Common myeloid progenitor, CD34-positive (primary cell): ENCODE results near the gene PRDM15.

Experiments used
- CTCF ChIA-PET: fragments of 350-600 bp; sonication (Branson Sonifier 250); formaldehyde crosslinking; loops from one replicate; lab custom pipeline; 2021; ENCODE audit warnings: antibody characterized with exemption; lab: Charles Lee
- POLR2A ChIA-PET: fragments of 350-600 bp; sonication (Branson Sonifier 250); formaldehyde crosslinking; loops from one replicate; lab custom pipeline; 2021; ENCODE audit warnings: antibody characterized with exemption; lab: Charles Lee
- DNase-seq, 3 donors: peaks; one replicate each; pipeline versions ENCODE4 v3.0.0 to v3.0.0-alpha.2; 2013
- H3K27ac ChIP-seq, 2 experiments: 1 replicate in 1 of 2; 2 replicates in 1 of 2; pipeline ENCODE4 v1.7.0; 2013; ENCODE audit warnings: inconsistent platforms in 2 of 2, low read length in 2 of 2, mild to moderate bottlenecking in 2 of 2, low read depth in 1 of 2, moderate library complexity in 1 of 2; ENCODE audit not compliant: severe bottlenecking in 2 of 2, insufficient read depth in 1 of 2, poor library complexity in 1 of 2
- H3K27me3 ChIP-seq, 5 experiments: replicated peaks in 2 of 5; 1 replicate in 3 of 5; 2 replicates in 2 of 5; pipeline versions ENCODE4 v1.6.1 to v1.7.0; 2013; ENCODE audit warnings: low read length in 4 of 5, mild to moderate bottlenecking in 2 of 5, moderate library complexity in 2 of 5, inconsistent platforms in 1 of 5; ENCODE audit not compliant: insufficient read depth in 5 of 5, control insufficient read depth in 4 of 5
- H3K36me3 ChIP-seq, 4 experiments: 1 replicate in 2 of 4; 2 replicates in 2 of 4; pipeline versions ENCODE4 v1.6.1 to v1.7.0; 2013; ENCODE audit warnings: low read length in 3 of 4, control low read depth in 1 of 4, mild to moderate bottlenecking in 1 of 4; ENCODE audit not compliant: control insufficient read depth in 4 of 4, insufficient read depth in 4 of 4
- H3K4me1 ChIP-seq, 4 experiments: 1 replicate in 3 of 4; 2 replicates in 1 of 4; pipeline versions ENCODE4 v1.6.1 to v1.7.1; 2013; ENCODE audit warnings: low read length in 3 of 4, mild to moderate bottlenecking in 3 of 4, control low read depth in 1 of 4, inconsistent platforms in 1 of 4, moderate library complexity in 1 of 4; ENCODE audit not compliant: control insufficient read depth in 4 of 4, insufficient read depth in 4 of 4; ENCODE audit errors: control extremely low read depth in 1 of 4
- H3K4me3 ChIP-seq, 7 experiments: 1 replicate in 4 of 7; 2 replicates in 3 of 7; pipeline versions ENCODE4 v1.5.1 to v1.7.0; 2013; ENCODE audit warnings: mild to moderate bottlenecking in 7 of 7, low read length in 6 of 7, moderate library complexity in 6 of 7, inconsistent platforms in 2 of 7, low read depth in 2 of 7, control low read depth in 1 of 7; ENCODE audit not compliant: insufficient read depth in 4 of 7, control insufficient read depth in 1 of 7; ENCODE audit errors: extremely low read depth in 1 of 7
- H3K9me3 ChIP-seq, 5 experiments: 1 replicate in 4 of 5; 2 replicates in 1 of 5; pipeline versions ENCODE4 v1.6.1 to v1.7.1; 2013; ENCODE audit warnings: low read length in 4 of 5, mild to moderate bottlenecking in 2 of 5, inconsistent platforms in 1 of 5, low read depth in 1 of 5, moderate library complexity in 1 of 5; ENCODE audit not compliant: control insufficient read depth in 4 of 5, insufficient read depth in 2 of 5; ENCODE audit errors: control extremely low read depth in 1 of 5
- WGBS: methylation state at CpG from one replicate; pipeline ENCODE4 v1.1.5; 2013; ENCODE audit not compliant: insufficient coverage; 5-methylcytosine and 5-hydroxymethylcytosine counted together

PRDM15 gene

DNA sequence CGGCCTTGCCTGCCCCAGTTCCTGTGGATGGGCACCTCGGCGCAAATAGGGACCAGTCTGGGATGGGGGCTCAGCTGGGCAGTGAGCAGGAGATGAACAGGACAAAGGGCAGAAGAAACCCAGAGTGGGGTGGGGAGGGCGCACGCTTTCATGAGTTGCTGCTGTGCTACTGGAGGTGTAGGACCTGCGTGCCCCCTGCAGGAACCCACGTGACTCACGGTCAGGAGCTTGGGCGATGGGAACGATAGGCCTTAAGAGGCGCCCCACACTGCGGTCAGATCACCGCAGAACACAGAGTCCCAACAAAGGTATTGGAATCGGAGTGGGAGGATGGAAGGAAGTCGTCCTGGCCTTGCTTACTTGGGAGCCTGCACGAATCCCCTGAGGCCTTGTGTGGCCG lies 17.2 kb downstream of the PRDM15 start:
- no peaks in the 10 kb centered on the region for H3K9me3 ChIP-seq
- H3K4me3 ChIP-seq = no peak overlapping the region
- peaks cover 0 to 19% (median 2%) of the 10 kb centered on the region in 4 experiments for H3K4me1 ChIP-seq
- WGBS = 95% methylated on average over 15 of the region's 17 CpGs
- no peak overlapping the region for H3K27ac ChIP-seq
- POLR2A ChIA-PET = no interaction called here
- CTCF ChIA-PET = interaction anchor here (1.7 kb wide), 1 partner anchor 16 kb away, joined by 4 read pairs; no protein-coding TSS in a partner anchor
- DNase-seq = no peak
- peaks cover 0 to 26% (median 19%) of the 10 kb centered on the region in 4 experiments for H3K36me3 ChIP-seq
- H3K27me3 ChIP-seq = no peaks in the 10 kb centered on the region

DNA sequence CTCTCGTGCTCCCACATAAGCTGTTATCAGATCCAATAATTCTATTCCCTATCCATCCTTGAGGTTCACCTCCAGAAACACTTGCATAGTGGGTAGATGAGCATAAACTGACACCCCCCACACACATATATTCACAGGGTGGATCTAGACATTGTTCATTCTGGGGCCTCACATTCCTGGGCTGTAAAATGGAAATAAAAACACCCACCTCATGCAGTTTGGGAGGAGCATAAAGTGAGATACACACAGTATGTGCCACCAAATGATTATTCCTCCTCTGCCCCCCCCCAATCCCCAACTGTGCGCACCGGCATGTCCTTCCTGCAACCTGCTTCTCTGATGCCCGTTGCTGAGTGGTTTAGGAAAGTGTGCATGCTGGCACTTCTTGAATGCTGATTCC lies 17.9 kb downstream of the PRDM15 start:
- peaks cover 3 to 33% (median 26%) of the 10 kb centered on the region in 4 experiments for H3K36me3 ChIP-seq
- ChIA-PET POLR2A (no interaction called here), CTCF (interaction anchor here (1.7 kb wide), 1 partner anchor 17 kb away, joined by 4 read pairs; no protein-coding TSS in a partner anchor)
- no peak overlapping the region for H3K27ac ChIP-seq
- no peak for DNase-seq
- H3K27me3 ChIP-seq = no peaks in the 10 kb centered on the region
- peaks cover 0 to 19% (median 2%) of the 10 kb centered on the region in 4 experiments for H3K4me1 ChIP-seq
- WGBS = 100% methylated on average over 2 of the region's 4 CpGs
- no peak overlapping the region for H3K4me3 ChIP-seq
- H3K9me3 ChIP-seq = no peaks in the 10 kb centered on the region

DNA sequence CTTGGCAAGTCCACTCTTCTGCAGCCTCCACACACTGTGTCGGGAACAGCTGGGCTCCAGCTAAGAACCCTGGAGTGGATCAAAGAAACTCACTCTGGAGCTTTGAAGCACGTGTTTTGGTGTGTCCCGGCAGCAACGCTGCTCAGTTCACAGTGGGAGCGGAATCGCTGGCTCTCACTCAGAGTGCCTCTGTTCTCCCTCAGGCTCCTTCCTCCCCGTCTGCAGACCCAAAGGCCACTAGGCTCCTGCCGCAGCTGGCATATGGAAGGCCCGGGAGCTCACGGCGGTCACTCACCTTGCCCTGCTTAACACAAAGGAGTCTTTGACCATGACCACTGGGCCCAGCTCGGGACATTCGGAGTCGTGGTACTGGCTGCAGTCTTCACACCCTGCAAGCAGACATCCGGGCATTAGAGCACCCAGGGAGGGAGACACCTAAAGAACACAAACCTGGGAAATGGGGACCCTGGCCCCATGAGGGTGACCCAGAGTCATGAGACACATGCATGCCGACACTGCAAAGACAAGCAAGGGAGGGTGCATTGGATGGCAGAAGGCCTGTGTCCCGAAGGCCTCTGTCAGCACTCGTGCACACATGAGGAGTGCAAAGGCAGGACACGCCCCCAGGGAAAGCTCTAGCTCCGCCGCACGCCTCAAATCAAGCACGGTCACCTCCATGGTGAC lies 19.7 kb downstream of the PRDM15 start:
- 97% methylated on average over 22 of the region's 23 CpGs for WGBS
- no peak for DNase-seq

DNA sequence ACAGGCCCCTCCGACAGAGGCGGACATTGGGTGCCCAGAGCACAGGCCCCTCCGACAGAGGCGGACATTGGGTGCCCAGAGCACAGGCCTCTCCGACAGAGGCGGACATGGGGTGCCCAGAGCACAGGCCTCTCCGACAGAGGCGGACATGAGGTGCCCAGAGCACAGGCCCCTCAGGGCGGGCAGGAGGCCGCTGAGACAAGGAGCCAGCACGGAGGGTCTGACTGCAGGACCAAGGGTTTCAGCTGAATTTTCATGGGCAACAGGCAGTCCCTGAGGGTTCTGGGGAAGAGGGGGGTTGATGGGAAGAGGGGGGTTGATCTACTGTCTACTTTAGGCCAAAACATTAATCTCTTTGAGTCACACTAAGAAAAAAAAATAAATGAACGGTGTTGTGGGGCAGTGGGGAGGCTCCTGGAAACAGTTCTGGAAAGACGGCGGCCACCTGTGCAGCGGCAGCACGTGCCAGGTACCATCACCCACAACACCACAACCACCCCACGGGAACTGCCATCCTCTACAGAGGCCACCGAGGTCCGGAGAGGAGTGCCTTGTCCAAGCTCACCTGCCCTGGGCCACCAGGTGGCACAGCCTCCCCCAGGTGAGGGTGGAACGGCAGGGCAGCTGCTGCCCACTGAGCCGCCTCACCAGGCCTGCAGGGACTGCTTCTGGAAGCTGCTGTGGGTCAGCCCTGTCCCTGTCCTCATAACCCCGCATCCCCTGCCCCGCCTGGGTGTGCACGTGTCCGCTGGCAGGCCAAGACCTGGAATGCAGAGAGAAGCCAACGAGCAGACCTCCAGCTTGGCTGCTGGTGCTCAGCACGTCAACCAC lies 20.5 kb downstream of the PRDM15 start:
- no peaks in the 10 kb centered on the region for H3K9me3 ChIP-seq
- no peak for DNase-seq
- ChIA-PET POLR2A (no interaction called here), CTCF (interaction anchor here (0.9 to 1.1 kb wide), 2 partner anchors 19 to 38 kb away, joined by 3 read pairs; no protein-coding TSS in a partner anchor)
- H3K27me3 ChIP-seq = no peaks in the 10 kb centered on the region
- H3K27ac ChIP-seq = no peak overlapping the region
- 98% methylated on average over 17 of the region's 27 CpGs for WGBS
- H3K4me3 ChIP-seq = no peak overlapping the region
- H3K36me3 ChIP-seq = peaks cover 10 to 53% (median 45%) of the 10 kb centered on the region in 4 experiments
- H3K4me1 ChIP-seq = peaks cover 0 to 9% (median 0%) of the 10 kb centered on the region in 4 experiments

More for the DNA sequence above, 19.7 kb downstream of the PRDM15 start:
- Histone ChIP-seq H3K27ac (no peak overlapping the region), H3K36me3 (peaks cover 6 to 46% (median 39%) of the 10 kb centered on the region in 4 experiments), H3K27me3 (no peaks in the 10 kb centered on the region), H3K4me3 (no peak overlapping the region), H3K9me3 (no peaks in the 10 kb centered on the region), H3K4me1 (peaks cover 0 to 9% (median 0%) of the 10 kb centered on the region in 4 experiments)
- CTCF ChIA-PET = interaction anchor here (0.9 to 1.1 kb wide), 4 partner anchors 16 to 42 kb away, joined by 3 read pairs; no protein-coding TSS in a partner anchor
- POLR2A ChIA-PET = no interaction called here

DNA sequence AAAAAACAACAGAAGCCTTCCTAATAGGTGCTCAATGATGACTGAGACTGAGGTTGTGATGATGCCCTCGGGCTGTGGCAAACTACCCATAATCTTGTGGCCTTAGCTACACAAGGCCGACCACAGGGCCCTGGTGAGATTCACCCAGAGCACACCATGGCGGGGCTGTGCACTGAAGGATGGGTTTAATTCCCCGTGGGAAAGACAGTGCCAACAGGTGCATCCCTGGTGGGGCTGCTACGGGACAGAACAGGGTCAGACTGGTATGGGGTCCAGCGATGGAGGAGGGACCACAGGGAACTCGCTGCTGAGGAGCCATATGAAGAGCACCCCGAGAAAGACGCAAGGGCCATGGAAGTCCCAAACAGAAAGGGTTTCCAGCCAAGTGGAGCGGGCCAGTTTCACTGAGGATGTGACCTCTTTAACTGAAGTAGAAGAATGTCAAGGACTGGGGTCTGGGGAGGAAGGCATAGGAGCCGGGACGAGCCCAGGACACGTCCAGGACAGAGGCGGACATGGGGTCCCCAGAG lies 21.3 kb downstream of the PRDM15 start:
- peaks cover 14 to 57% (median 48%) of the 10 kb centered on the region in 4 experiments for H3K36me3 ChIP-seq
- CTCF ChIA-PET = no interaction called here
- no peak overlapping the region for H3K27ac ChIP-seq
- POLR2A ChIA-PET = no interaction called here
- peaks cover 0 to 4% (median 0%) of the 10 kb centered on the region in 4 experiments for H3K4me1 ChIP-seq
- no peaks in the 10 kb centered on the region for H3K9me3 ChIP-seq
- no peaks in the 10 kb centered on the region for H3K27me3 ChIP-seq
- H3K4me3 ChIP-seq = no peak overlapping the region
- WGBS = 96% methylated on average over 14 of the region's 14 CpGs
- no peak for DNase-seq

DNA sequence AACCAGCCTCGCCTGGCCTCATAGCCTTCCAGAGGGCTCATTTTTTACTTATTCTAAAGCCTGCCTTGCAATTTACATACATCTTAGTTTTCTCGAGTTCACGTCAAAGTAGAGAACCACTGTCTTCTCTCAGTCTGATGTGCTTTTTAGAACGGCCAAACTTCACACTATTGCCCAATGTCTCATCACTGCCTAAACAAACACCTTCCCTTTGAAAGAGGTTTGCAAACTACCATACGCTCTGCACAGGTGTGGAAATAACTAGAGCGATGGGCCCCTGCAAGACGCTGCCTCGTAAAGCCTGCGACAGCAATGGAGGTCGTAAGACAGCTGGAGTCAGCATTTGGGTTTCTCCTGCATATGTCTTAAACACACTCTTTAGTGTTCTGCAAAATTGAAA lies 22.6 kb downstream of the PRDM15 start:
- Histone ChIP-seq H3K36me3 (peaks cover 15 to 69% (median 56%) of the 10 kb centered on the region in 4 experiments), H3K4me3 (no peak overlapping the region), H3K4me1 (no peaks in the 10 kb centered on the region), H3K27me3 (no peaks in the 10 kb centered on the region), H3K27ac (no peak overlapping the region), H3K9me3 (no peaks in the 10 kb centered on the region)
- no peak for DNase-seq
- ChIA-PET POLR2A (no interaction called here), CTCF (interaction anchor here (1.0 kb wide), 1 partner anchor 10 kb away, joined by 4 read pairs; no protein-coding TSS in a partner anchor)
- WGBS = 100% methylated on average over 4 of the region's 10 CpGs
